OCI-LY3 (cell line): ENCODE measurements around the gene C11orf97.

Experiments
- CTCF ChIP-seq: fragments of 200-600, 300-600 bp; sonication (generic); IDR thresholded peaks from 2 replicates; pipeline ENCODE4 v1.5.1; 2014; ENCODE audit warnings: antibody characterized with exemption, low read length, low read depth
- EZH2phosphoT487 ChIP-seq: fragments of 200-600 bp; shearing (Covaris generic); IDR thresholded peaks from 2 replicates; pipeline ENCODE4 v1.6.1; 2018; ENCODE audit warnings: antibody characterized with exemption, mixed run types, low read depth

GRCh38 chr11:94539420-94539819 is 27.2 kb downstream of the C11orf97 start:
- no peak for TF ChIP-seq CTCF
- no peak for TF ChIP-seq EZH2phosphoT487
